GM18870 (cell line): ENCODE results near the gene RFTN1.
A peak's percentile ranks its signal among the peaks of the same experiment; 100 is the strongest.

Experiments used
- ATAC-seq: cut with Tn5 transposase; IDR thresholded peaks from one replicate; pipeline ENCODE4 v1.9.1; 2021; ENCODE audit warnings: moderate library complexity; ENCODE audit not compliant: unreplicated experiment

The RFTN1 gene

DNA sequence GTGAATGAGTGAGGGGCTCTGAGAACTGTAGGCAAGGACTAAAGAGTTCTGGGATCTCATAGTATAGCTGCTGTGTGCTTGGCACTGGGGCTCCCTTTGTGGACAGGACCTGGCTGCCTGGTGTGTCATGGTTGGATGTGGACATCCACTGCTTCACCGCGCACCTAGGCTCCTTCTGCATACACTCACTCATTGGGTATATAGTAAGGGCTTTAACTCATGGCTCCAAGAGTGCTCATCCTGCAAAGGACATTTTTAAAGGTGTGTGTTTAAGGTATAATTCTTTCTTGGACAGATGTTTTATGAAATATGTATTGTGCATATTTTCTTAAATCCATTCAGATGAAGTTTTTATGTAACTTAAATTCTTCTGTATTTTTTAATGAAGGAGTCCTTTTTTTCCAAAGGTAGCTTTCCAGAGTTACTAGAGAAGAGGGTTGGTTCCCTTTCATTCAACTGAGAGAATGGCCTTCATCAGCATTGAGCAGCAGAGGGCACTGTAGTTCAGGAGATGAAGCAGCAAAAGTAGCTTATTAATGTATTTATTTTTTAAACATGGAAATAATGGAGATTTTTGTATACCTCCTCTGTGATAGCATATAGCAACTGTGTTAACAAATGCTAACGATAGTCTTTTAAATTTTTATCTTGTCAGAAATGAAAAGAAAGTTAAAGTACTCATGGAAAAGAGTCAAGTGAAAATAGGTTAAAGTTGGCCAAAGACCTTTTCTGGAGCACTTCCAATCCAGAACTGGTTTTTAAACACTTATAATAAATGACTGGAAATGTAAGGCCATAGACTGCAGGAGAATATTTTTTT is 223.3 kb downstream of the RFTN1 start:
- no peak for ATAC-seq

- ATAC-seq, result no peak
Measured at GRCh38 chr3:16289144-16289889, 224.2 kb downstream of the RFTN1 start.

DNA sequence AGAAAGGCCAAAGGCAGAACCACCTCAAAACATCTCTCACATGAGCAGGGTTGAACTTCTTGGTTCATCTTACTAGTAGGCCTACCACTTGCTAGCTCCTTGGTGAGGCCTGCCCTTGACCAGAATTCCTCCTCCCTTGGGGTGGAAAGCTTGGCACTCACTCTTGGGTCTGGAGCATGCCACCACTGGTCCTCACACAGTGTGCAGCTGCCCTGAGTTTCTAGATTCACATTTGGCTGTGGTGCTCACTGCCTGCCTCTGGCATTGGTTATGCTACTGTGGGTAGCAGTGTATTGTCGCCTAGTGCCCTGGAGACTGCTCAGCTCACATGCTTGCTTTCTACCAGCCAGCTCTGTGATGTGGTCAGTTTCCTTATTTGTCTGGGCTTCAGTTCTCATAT is 224.8 kb downstream of the RFTN1 start:
- ATAC-seq, result no peak

DNA sequence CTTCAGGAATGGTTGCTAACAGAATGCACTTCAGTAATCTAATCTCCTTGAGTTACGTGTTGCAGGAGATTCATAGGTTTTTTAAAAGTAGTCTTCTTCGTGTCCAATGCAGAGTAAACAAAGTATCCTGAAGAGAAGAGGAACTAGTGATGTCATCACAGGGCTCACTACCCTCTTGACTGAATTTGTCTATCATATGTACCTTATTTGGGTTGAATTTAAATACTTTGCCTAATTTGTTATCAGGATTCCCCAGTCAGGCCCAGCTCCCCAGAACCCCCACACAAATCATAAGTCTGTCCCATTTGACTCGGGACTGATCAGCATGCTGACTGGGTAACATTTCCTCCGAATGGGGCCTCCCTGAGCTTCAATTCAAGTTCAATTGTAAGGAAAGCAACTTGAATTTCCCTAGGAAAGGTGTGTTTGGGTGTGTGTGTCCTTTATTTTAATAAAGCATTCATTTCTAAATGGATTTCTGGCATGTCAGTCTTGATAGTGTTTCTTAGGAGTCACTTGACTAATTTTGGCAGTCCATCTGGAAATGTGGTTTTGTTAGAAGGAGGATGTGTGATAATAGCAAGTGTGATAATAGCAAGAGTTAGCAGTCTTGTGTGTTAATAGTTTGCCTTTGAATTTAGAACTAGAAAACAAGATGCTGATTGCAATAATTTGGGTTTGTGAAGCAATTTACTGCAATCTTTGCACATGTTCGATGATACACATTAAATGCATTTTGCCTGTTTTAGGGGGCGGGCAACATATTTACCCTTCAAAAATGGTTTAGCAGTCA is 226.6 kb downstream of the RFTN1 start:
- ATAC-seq, result no peak

DNA sequence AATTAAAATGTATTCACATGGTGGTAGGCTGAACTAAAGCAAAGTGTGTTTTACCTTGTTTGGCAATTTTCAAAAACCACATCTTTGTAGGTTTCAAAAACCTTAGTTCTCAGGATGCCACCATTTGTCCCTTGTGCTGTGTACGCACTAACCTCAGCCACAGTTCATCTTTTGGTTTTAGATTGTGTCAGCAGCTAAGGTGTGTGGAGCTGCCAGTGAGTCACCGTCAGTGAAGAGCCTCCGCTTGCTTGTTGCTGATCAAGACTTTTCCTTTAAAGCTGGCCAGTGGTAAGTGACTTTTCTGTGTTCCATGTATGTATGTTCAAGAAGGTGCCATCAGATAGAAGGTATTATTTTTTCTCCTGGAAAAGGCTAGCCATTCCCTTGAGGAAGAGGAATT is 227.3 kb downstream of the RFTN1 start:
- ATAC-seq, result peak; percentile 87

DNA sequence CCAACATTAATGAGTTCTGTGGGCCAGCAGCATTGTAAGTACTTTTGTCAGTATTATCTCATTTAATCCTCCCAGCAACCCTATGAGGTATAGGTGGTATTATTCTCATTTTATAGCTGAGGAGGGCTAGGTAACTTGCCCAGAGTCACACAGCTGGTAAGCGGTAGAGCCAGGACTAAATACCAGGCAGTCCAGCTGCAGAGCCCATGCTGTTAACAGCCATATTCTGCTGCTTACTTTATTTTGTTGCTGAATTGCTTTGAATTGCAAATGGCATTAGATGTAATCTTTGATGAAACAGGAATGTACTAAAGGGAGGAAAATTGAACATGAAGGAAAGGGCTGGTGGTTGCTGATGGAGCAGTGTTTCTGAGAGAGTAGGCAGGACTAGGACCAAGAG is 228.9 kb downstream of the RFTN1 start:
- no peak for ATAC-seq

- ATAC-seq, result no peak
Measured at GRCh38 chr3:16280671-16281070, 232.8 kb downstream of the RFTN1 start.

- ATAC-seq, result no peak
Measured at GRCh38 chr3:16279010-16279801, 234.3 kb downstream of the RFTN1 start.

DNA sequence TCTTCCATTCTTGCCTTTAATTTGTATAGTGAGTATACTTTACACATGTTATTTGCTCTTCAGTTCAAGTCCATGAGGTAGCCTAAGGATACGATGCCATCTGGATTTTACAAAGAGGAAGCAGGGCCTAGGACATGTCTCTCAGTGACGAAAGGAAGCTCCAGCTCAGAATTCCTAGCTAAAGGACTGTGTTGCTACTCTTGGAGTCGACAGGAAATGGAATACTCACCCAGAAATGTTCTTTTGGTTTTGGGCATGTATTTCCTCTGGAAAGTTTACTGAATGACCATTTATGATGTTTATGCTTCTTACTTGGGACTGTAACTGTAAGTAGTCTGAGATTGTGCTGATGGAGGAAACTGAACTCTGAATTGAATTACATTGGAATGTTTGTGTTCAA is 236.0 kb downstream of the RFTN1 start:
- ATAC-seq, result no peak

- no peak for ATAC-seq
Measured at GRCh38 chr3:16273867-16274266, 239.6 kb downstream of the RFTN1 start.

DNA sequence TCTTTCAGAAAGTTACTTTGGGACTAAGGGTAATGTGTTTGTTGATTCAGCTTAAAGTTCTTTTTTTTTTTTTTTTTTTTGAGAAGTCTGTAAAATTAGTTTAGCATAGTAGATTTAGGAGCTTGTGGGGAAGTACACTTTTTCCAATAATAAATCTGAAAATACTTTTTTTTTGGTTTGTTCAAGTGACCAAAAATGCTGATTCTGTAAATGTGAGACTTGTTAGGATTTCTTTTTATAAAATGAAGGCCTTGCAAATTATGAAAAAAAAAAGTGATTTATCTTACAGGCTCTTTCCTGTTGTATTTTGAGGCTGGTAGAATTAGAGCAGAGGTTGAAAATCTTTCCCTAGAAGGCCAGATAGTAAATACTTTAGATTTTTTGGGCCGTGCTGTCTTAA is 240.9 kb downstream of the RFTN1 start:
- no peak for ATAC-seq

DNA sequence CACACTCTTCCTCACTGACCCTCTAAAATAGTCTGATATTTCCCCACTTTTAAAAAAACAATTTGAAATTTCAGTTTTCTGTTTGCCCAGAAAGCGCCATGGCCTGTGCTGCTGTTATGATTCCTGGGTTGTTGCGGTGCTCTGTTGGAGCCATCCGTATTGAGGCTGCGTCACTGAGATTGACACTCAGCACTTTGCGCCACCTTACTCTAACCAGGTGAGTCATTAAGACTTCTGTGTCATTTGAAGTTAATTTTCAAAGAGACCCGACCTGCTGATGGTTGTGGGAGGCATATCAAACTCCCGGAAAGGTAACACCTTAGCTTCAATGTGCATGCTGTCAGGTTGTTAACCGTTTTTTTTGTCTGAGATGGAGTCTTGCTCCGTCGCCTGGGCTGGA is 242.6 kb downstream of the RFTN1 start:
- no peak for ATAC-seq

DNA sequence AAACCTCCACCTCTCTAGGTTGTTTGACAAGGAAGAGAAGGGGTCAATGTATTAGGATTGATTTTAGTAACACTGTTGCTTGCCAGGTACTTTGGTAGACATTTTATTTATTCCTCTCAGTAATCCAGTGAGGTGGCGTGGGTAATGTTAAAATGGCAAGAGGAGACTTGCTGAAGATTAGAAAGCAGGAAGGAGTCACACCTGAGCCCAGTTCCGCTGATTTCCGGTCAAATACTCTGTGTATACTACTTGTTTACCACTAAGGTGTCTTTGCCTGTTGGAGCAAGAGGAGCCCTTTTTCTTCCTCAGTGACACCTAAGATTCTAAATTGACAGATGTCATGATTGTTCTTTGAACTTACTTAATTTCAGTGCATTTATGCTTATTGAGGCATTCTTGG is 246.8 kb downstream of the RFTN1 start:
- ATAC-seq, result no peak
